Tibial nerve (tissue), 4 donors: ENCODE results near the gene GPR162.

Experiments used
- CTCF ChIP-seq, 5 experiments: fragments of 200-600 bp in 3 of 5; fragments of 450-650 bp in 2 of 5; sonication (generic) in 3 of 5; IDR thresholded peaks; one replicate each; pipeline ENCODE4 v1.5.1; 2016 to 2019; ENCODE audit warnings: antibody characterized with exemption in 5 of 5, mild to moderate bottlenecking in 3 of 5, moderate library complexity in 2 of 5
- EP300 ChIP-seq, 2 donors: sonication (generic); formaldehyde crosslinking; IDR thresholded peaks; one replicate each; pipeline ENCODE4 v1.6.1; 2017; ENCODE audit warnings: antibody characterized with exemption in 2 of 2, mild to moderate bottlenecking in 1 of 2
- POLR2A ChIP-seq, 2 donors: fragments of 450-650 bp; IDR thresholded peaks; one replicate each; pipeline ENCODE4 v1.6.1; 2017; ENCODE audit warnings: antibody characterized with exemption in 2 of 2, mild to moderate bottlenecking in 2 of 2, moderate library complexity in 2 of 2

DNA sequence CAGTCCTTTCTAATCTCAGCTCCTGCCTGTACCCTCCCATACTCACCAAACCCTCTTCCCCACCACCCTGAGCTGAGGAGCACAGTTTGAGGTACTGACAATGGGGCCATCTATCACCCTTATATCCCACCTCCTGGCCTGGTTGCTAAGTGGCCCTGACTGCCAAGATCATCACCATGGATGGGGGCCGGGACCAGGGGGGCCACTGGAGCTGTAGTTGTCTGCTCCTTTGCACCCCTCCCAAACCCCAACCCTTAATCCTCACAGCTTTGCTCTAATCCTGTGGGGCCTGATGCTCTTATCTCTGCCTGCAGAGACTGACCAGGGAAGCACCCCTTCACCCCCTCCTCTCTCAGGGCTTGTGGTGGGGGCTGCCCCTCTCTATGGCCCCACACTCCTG lies 18.7 kb downstream of the GPR162 start:
- no peak for TF ChIP-seq CTCF (IDR thresholded peaks at IDR 0.05)
- no peak for TF ChIP-seq EP300 (IDR thresholded peaks at IDR 0.05)
- no peak for TF ChIP-seq POLR2A (IDR thresholded peaks at IDR 0.05)
